WI38 (cell line): Measurements from ENCODE around the gene RNF220.

Experiments
- H3K4me3 ChIP-seq: 2 replicates; pipeline ENCODE4 v1.5.1; 2011; ENCODE audit warnings: low read depth, mild to moderate bottlenecking, control low read depth, low read length
- CTCF ChIP-seq: IDR thresholded peaks from 2 replicates; pipeline ENCODE4 v1.5.1; 2012; ENCODE audit warnings: low read depth, mild to moderate bottlenecking, control low read depth, low read length

RNF220 gene

DNA sequence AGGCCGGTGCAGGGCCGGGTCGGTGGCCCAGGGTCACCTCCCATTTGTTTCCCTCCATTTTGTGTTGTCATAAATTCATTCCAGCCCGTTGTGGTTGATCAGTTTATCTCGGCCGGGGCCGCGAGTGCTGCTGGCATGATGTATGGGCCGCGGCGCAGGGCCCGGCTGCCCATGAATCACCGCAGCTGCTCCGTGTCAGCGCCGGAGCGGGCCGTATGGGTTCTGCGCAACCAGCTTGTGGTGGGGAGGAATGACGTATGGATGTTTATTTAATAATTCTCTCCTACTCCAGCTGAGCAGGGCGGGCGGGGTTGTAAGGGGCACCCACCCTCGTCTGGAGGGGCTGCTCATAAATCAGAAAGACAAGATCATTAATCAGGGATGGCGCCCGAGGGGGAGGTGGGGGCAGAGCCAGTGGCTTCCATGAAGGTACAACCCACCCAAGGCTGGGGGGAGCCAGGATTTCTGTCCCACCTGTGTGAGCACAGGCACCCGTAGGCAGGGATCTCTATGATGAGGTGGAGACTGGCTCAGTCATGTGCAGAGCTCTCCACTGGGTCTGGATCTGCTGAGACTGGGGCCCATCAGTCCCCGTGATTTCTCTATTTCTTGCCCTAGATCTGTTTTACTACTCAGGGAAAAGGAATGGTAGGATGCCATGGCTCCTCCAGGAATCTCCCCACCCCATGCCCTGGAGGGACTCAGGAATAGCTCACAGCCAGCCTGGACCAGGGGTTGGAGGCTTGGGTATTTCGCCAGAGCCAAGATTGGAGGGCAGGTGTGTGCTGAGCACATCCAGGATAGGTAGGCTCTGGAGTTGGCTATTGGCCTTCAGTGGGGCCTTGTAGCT is 241.4 kb downstream of the RNF220 start:
- H3K4me3 ChIP-seq = peak overlapping the region; percentile 7; the same call in 1 of the 2 replicates
- no peak for TF ChIP-seq CTCF

DNA sequence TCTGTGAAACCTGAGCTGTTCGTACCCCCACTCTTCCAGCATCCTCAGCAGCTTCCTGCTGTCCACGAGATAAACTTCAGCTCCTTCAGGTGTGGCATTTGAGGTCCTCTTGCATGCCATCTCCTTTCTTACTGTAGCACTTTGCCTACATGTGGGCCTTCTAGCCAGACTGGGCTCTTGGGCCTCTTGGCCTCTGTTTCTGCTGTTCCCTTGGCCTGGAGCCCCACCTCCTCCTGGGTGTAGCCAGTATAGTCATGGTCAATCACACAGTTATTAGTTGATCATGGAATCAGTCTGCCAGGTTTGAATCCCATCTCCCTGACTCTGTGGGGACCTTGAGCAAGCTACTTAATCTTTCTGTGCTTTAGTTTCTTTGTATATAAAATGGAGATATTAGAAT is 242.8 kb downstream of the RNF220 start:
- TF ChIP-seq CTCF = no peak
- H3K4me3 ChIP-seq = no peak overlapping the region

DNA sequence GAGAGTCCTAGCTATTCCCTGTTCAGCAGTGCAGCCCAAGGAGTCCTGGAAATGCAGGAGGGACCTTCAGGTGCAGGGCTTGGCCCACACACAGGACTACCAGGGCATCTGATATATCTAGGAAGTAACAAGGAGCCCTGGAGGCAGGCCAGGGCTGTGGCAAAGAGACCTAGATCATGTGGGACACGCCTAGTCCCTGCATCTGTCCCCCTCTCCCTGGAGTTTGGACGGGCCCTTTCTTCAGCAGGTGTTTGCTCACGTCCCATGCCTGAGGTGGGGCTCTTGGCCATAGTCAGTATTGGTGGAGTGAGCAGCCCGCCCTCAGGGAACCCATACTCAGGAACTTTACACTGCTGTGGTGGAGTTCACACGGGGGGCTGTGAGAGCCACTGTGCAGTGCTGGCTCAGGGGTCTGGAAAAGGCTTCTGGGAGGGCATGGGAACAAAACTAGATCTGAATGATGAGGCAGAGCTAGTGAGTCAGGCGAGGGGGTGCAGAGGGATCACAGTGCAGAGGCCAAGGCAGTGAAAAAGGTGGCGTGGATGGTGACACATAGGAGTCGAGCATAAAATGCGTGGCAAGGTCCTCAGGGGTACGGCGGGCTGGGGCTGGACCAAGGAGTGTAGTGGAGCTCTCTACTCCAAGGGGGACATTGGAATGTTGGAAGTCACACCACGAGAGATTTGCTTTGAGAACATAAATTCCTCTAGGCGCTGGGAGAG is 243.6 kb downstream of the RNF220 start:
- TF ChIP-seq CTCF = no peak
- H3K4me3 ChIP-seq = no peak overlapping the region

DNA sequence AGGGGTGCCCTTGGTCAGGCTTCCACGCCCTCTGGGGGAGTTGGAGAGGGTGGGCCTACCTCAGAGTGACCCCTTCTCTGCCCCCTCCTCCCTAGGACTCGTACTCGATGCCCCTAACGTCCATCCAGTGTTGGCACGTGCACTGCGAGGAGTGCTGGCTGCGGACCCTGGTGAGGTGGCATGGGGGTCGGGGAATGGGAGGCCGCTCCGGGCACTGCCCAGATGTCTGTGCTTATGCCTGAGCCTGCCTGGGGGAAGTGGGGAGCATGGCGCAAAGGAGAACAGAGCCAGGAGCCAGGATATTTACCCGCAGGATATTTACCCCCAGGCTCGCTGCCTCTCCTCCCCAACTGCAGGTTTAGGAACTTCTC is 244.7 kb downstream of the RNF220 start:
- H3K4me3 ChIP-seq = no peak overlapping the region
- TF ChIP-seq CTCF = no peak

- TF ChIP-seq CTCF = no peak
- H3K4me3 ChIP-seq = no peak overlapping the region
Observed at GRCh38 chr1:44650159-44650831, 245.2 kb downstream of the RNF220 start.

GRCh38 chr1:44651069-44651468 is 246.0 kb downstream of the RNF220 start:
- TF ChIP-seq CTCF = no peak
- no peak overlapping the region for H3K4me3 ChIP-seq
